Measurements from ENCODE around the gene SUN5. TPM values are rescaled to one million over a fixed set of nuclear protein-coding genes. Genes with fewer than 3 reads are reported as not detected.

Gene SUN5
- total RNA-seq, 4 donors from 2014 or later = not detected

DNA sequence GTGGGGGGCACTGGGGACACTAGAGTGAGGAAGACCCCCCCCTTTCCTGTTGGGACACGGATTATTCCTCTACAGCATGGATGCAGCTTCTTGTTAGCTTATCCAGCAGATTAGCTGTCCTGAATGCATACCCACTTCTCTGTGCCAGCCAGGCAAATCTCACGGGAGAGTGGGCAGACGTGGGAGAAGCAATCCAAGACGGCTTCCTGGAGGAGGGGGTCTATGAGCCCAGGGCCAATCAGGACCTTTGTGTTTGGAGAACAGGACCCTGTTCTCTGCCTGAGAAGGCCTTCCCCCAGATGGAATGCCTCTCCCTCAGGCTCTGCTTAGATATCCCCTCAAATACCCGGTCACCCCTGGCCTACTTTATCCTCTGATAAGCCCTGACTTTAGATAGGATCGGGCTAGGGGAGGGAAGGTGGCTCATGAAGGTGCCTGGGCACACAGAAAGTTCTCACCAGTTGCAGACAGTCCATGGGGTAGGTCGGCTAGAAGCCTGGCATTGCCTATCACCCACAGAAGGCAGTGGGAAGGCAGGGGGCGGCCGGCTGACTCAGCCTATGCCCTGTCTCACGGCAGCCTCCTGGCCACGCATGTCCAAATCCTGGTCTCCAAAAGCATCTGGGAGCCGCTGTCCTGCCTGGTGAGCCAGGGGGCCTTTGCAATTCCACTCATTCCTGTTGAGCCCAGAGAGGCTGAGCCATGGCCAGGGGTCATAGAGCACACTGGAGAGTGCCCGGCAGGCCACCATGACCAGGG lies 34.7 kb downstream of the SUN5 start:
- no peaks in the 10 kb centered on the region for H3K9me3 ChIP-seq
- DNase-seq (ENCODE audit: low spot score in 2 of 2) = peak; percentile 27 to 73
- no peaks in the 10 kb centered on the region for H3K27me3 ChIP-seq
- no peak overlapping the region for H3K4me3 ChIP-seq
- TF ChIP-seq POLR2A (IDR thresholded peaks at IDR 0.05) = no peak
- no peaks in the 10 kb centered on the region for H3K36me3 ChIP-seq
- H3K27ac ChIP-seq = no peak overlapping the region
- 86% methylated on average over 9 of the region's 13 CpGs for WGBS
- no peaks in the 10 kb centered on the region for H3K4me1 ChIP-seq

- no peaks in the 10 kb centered on the region for H3K4me1 ChIP-seq
- no peaks in the 10 kb centered on the region for H3K36me3 ChIP-seq
- peak; percentile 39 to 57 for DNase-seq (ENCODE audit: low spot score in 2 of 2)
- no peaks in the 10 kb centered on the region for H3K27me3 ChIP-seq
- H3K4me3 ChIP-seq = no peak overlapping the region
- H3K9me3 ChIP-seq = no peaks in the 10 kb centered on the region
- 60% methylated on average over 19 of the region's 19 CpGs for WGBS
- no peak for TF ChIP-seq POLR2AphosphoS5 (IDR thresholded peaks at IDR 0.05)
- no peak for TF ChIP-seq EP300 (IDR thresholded peaks at IDR 0.05)
- TF ChIP-seq, protein P1, sequence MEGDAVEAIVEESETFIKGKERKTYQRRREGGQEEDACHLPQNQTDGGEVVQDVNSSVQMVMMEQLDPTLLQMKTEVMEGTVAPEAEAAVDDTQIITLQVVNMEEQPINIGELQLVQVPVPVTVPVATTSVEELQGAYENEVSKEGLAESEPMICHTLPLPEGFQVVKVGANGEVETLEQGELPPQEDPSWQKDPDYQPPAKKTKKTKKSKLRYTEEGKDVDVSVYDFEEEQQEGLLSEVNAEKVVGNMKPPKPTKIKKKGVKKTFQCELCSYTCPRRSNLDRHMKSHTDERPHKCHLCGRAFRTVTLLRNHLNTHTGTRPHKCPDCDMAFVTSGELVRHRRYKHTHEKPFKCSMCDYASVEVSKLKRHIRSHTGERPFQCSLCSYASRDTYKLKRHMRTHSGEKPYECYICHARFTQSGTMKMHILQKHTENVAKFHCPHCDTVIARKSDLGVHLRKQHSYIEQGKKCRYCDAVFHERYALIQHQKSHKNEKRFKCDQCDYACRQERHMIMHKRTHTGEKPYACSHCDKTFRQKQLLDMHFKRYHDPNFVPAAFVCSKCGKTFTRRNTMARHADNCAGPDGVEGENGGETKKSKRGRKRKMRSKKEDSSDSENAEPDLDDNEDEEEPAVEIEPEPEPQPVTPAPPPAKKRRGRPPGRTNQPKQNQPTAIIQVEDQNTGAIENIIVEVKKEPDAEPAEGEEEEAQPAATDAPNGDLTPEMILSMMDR (IDR thresholded peaks at IDR 0.05) = no peak
- TF ChIP-seq POLR2A (IDR thresholded peaks at IDR 0.05) = no peak
- H3K27ac ChIP-seq = no peak overlapping the region
Measured at GRCh38 chr20:32968478-32969241, 35.6 kb downstream of the SUN5 start.

DNA sequence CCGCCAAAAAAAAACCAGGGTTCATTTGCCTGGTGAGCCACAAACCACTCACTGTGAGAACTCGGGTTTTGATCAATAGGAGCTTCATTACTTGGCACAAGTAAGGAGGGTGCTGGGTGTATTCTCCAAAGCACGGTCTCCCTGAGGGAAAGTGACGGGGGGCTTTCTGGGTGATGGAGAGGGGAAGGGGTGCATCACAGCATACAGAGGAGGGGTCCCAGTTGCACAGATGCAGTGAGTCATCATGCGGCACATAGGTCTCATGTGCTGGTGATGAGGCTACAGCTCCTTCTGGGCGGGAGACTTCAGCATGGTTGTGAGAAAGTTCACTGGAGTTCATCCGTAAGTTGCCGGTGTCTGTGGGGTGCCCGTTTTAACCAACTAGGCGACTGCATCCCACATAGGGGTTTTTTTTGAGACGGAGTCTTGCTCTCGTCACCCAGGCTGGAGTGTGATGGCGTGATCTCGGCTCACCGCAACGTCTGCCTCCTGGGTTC lies 36.2 kb downstream of the SUN5 start:
- Histone ChIP-seq H3K36me3 (no peaks in the 10 kb centered on the region), H3K27ac (no peak overlapping the region), H3K27me3 (peaks cover 3% of the 10 kb centered on the region), H3K4me3 (no peak overlapping the region), H3K4me1 (no peaks in the 10 kb centered on the region), H3K9me3 (no peaks in the 10 kb centered on the region)
- TF ChIP-seq, protein P1 (IDR thresholded peaks at IDR 0.05) = no peak
- TF ChIP-seq POLR2A (IDR thresholded peaks at IDR 0.05) (no peak), POLR2AphosphoS5 (IDR thresholded peaks at IDR 0.05) (no peak), EP300 (IDR thresholded peaks at IDR 0.05) (no peak)
- DNase-seq (ENCODE audit: low spot score in 2 of 2) = peak; percentile 19 to 41
- WGBS = 86% methylated on average over 15 of the region's 16 CpGs

DNA sequence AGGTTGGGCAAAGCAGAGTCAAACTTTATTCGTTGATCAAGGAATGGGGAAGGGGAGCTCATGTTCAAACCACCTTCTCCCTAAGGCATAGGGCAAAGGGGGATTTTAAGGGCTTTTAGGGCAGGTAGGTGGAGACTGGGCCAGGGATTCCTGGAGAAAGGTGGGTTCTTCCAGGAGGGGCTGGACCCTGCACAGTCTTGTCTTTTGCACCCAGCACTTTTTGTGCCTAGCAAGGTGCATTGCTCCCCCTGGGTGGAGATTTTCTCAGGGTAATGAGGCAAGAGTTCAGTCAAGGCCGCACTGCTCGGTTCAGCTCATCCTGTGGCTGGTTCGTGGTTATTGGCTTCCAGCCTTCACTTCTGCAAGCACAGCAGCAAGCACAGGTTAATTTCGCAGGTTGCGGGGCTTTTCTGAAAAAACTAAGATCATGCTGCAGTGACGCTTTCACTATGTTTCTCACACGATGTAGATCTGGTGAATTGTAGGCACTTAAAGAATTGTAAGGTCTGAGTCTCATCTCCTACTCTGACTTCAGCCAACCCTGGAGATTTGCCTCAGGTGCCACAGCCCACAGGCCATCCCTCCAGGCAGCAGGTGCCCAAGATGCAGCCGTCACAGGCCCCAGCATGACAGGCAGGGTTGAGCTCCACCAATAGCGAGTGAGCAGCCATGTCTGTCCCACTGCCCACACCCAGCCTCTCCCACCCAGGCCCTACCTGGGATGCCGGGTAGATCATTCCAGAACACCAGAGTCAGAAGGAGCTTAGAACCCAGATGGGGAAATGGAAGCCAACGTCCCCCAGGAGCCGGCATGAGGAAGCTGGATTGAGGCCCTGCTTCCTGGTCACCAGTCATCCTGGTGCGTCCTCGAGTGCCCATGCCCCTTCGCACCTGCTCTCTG lies 37.1 kb downstream of the SUN5 start:
- H3K9me3 ChIP-seq = no peaks in the 10 kb centered on the region
- no peaks in the 10 kb centered on the region for H3K36me3 ChIP-seq
- DNase-seq (ENCODE audit: low spot score in 2 of 2) = peak; percentile 33 to 65
- TF ChIP-seq EP300 (IDR thresholded peaks at IDR 0.05) (no peak), POLR2AphosphoS5 (IDR thresholded peaks at IDR 0.05) (no peak), POLR2A (IDR thresholded peaks at IDR 0.05) (no peak)
- TF ChIP-seq, protein P1 (IDR thresholded peaks at IDR 0.05) = no peak
- H3K27me3 ChIP-seq = peaks cover 3% of the 10 kb centered on the region
- H3K4me1 ChIP-seq = no peaks in the 10 kb centered on the region
- no peak overlapping the region for H3K4me3 ChIP-seq
- 79% methylated on average over 15 of the region's 16 CpGs for WGBS
- H3K27ac ChIP-seq = no peak overlapping the region

- peaks cover 3% of the 10 kb centered on the region for H3K27me3 ChIP-seq
Measured at GRCh38 chr20:32966382-32966781, 37.9 kb downstream of the SUN5 start.

More at GRCh38 chr20:32966382-32966781, 37.9 kb downstream of the SUN5 start:
- no peaks in the 10 kb centered on the region for H3K36me3 ChIP-seq
- H3K9me3 ChIP-seq = no peaks in the 10 kb centered on the region
- TF ChIP-seq EP300 (IDR thresholded peaks at IDR 0.05) (no peak), POLR2AphosphoS5 (IDR thresholded peaks at IDR 0.05) (no peak), POLR2A (IDR thresholded peaks at IDR 0.05) (no peak)
- TF ChIP-seq, protein P1 (IDR thresholded peaks at IDR 0.05) = no peak
- H3K4me3 ChIP-seq = no peak overlapping the region
- WGBS = 77% methylated on average over 4 of the region's 4 CpGs
- no peaks in the 10 kb centered on the region for H3K4me1 ChIP-seq
- no peak for DNase-seq (ENCODE audit: low spot score in 2 of 2)
- H3K27ac ChIP-seq = no peak overlapping the region
